Fibroblast of lung (primary cell): Measurements from ENCODE around the gene TMEM178B.

ENCODE experiments used
- CTCF ChIP-seq, 2 donors: IDR thresholded peaks in 1 of 2; conservative IDR thresholded peaks in 1 of 2; 1 replicate in 1 of 2; 2 replicates in 1 of 2; pipeline ENCODE4 v1.5.1; 2011 to 2012; ENCODE audit warnings: low read length in 2 of 2, control low read depth in 1 of 2, inconsistent platforms in 1 of 2, low read depth in 1 of 2, mild to moderate bottlenecking in 1 of 2
- EZH2 ChIP-seq: IDR thresholded peaks from 2 replicates; pipeline ENCODE4 v1.5.1; 2012; ENCODE audit warnings: low read length, control low read depth, mild to moderate bottlenecking; ENCODE audit errors: missing control alignments

GRCh38 chr7:141103847-141104429 is 30.1 kb downstream of the TMEM178B start:
- no peak for TF ChIP-seq CTCF (conservative IDR thresholded peaks at IDR 0.05 in 1 of 2, IDR thresholded peaks at IDR 0.05 in 1 of 2; ENCODE audit: low read depth in 1 of 2, low read length in 2 of 2)
- no peak for TF ChIP-seq EZH2
